Hippocampal formation (tissue), 2 donors: ENCODE data around the gene CSNK1E.

ENCODE experiments used
- DNase-seq, 2 donors: peaks; one replicate each; lab custom pipeline; 2025; lab: John Stamatoyannopoulos, UW

CSNK1E gene

GRCh38 chr22:38273135-38273826 lies 44.0 kb downstream of the CSNK1E start:
- peak in 1 of 2 donors; percentile 76 for DNase-seq

GRCh38 chr22:38272373-38273134 lies 44.7 kb downstream of the CSNK1E start, which contains the start of gene TMEM184B:
Gene TMEM184B, minus strand, starts transcription at chr22:38273010. Its CDS starts 25,049 bp downstream, at chr22:38247961.
- DNase-seq = peak; percentile 75 to 76

GRCh38 chr22:38271927-38272372 lies 45.3 kb downstream of the CSNK1E start:
- DNase-seq = no peak

- no peak for DNase-seq
Measured at GRCh38 chr22:38271101-38271500, 46.1 kb downstream of the CSNK1E start.

- peak in 1 of 2 donors; percentile 46 for DNase-seq
Measured at GRCh38 chr22:38270091-38270992, 46.9 kb downstream of the CSNK1E start.

GRCh38 chr22:38269466-38269865 lies 47.8 kb downstream of the CSNK1E start:
- DNase-seq = no peak

GRCh38 chr22:38267086-38267485 lies 50.1 kb downstream of the CSNK1E start:
- DNase-seq = no peak

GRCh38 chr22:38266120-38266519 lies 51.1 kb downstream of the CSNK1E start:
- DNase-seq = no peak

- no peak for DNase-seq
Measured at GRCh38 chr22:38264322-38264843, 52.9 kb downstream of the CSNK1E start.

GRCh38 chr22:38262051-38262795 lies 55.0 kb downstream of the CSNK1E start:
- DNase-seq = peak; percentile 52 to 59

- peak; percentile 50 to 55 for DNase-seq
Measured at GRCh38 chr22:38260761-38261681, 56.2 kb downstream of the CSNK1E start.

GRCh38 chr22:38259370-38259769 lies 57.9 kb downstream of the CSNK1E start:
- DNase-seq = no peak

- no peak for DNase-seq
Measured at GRCh38 chr22:38258895-38259294, 58.3 kb downstream of the CSNK1E start.

- DNase-seq = no peak
Measured at GRCh38 chr22:38257650-38258250, 59.5 kb downstream of the CSNK1E start.

GRCh38 chr22:38257181-38257580 lies 60.1 kb downstream of the CSNK1E start:
- DNase-seq = no peak

- no peak for DNase-seq
Measured at GRCh38 chr22:38255697-38256096, 61.5 kb downstream of the CSNK1E start.

GRCh38 chr22:38251341-38251692 lies 65.9 kb downstream of the CSNK1E start:
- DNase-seq = no peak

- no peak for DNase-seq
Measured at GRCh38 chr22:38250643-38251340, 66.4 kb downstream of the CSNK1E start.
